ENCODE data around the gene INHBE. TPM values are rescaled to one million over a fixed set of nuclear protein-coding genes. Genes with fewer than 3 reads are reported as not detected.
A peak's percentile ranks its signal among the peaks of the same experiment; 100 is the strongest.

Gene INHBE
- polyA plus RNA-seq, 3 donors = not detected

DNA sequence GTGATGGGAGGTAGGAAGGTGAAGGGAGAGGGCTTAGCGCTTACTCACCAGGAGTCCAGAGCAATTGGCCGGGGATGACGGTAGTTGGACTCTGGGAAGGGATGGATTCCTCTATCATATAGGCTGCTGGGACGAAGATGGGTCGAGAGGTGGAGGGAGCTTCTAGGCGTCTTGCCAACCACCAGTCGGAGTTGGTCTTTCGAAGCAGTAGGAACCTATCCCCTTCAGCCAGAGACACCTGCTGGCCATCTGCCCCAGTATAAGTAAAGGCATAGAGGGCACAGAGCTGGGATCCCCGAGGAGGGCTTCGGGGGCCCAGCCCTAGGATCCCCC is 23.9 kb downstream of the INHBE start:
- Mint-ChIP-seq H3K4me1 (peaks cover 60% of the 10 kb centered on the region), H3K36me3 (peaks cover 20 to 33% of the 10 kb centered on the region in 2 donors), H3K27ac (peak overlapping the region; percentile 86 to 97 (median 96)), H3K27me3 (ENCODE audit: low read depth in 3 of 3) (peaks cover 0 to 2% (median 0%) of the 10 kb centered on the region in 3 donors), H3K4me3 (peak overlapping the region; percentile 97 to 99), H3K9me3 (peaks cover 0 to 1% (median 0%) of the 10 kb centered on the region in 7 donors)
- Histone ChIP-seq H2AFZ (ENCODE audit: insufficient read depth, low read depth, low read length, poor library complexity, severe bottlenecking) (peak overlapping the region; percentile 72), H3K36me3 (replicated peaks in 1 of 2; ENCODE audit: control insufficient read depth in 1 of 2, insufficient read depth in 2 of 2, low read length in 2 of 2) (peaks cover 12 to 17% of the 10 kb centered on the region in 2 donors), H3K9ac (ENCODE audit: insufficient read depth, low read length, poor library complexity, severe bottlenecking) (peak overlapping the region; percentile 83), H3K4me2 (replicated peaks; ENCODE audit: extremely low read depth, low read length, poor library complexity, severe bottlenecking) (peak overlapping the region; percentile 89), H3K27ac (ENCODE audit: low read depth in 1 of 2, low read length in 2 of 2) (peak overlapping the region; percentile 62 to 83), H3K79me2 (ENCODE audit: insufficient read depth, low read length) (peaks cover 65% of the 10 kb centered on the region), H4K20me1 (ENCODE audit: insufficient read depth, low read length) (peaks cover 26% of the 10 kb centered on the region), H3K4me1 (ENCODE audit: control insufficient read depth in 1 of 2, insufficient read depth in 2 of 2, low read length in 2 of 2) (peaks cover 47 to 65% of the 10 kb centered on the region in 2 donors), H3K27me3 (ENCODE audit: control insufficient read depth in 2 of 2, insufficient read depth in 2 of 2, low read length in 2 of 2) (no peaks in the 10 kb centered on the region), H3K9me3 (replicated peaks in 1 of 2; ENCODE audit: control insufficient read depth in 1 of 2, insufficient read depth in 1 of 2, low read length in 2 of 2) (no peaks in the 10 kb centered on the region), H3K4me3 (replicated peaks in 1 of 3; ENCODE audit: low read depth in 2 of 3, low read length in 3 of 3) (peak overlapping the region in 1 of 3 experiments; percentile 100)
- intact Hi-C loops (cut with micrococcal nuclease) = loop anchor here (5.0 to 10.0 kb wide), 4 partner anchors 43 to 146 kb away; partner anchors contain the start of genes DCTN2 (in 2 of the 2), DDIT3 (in 1 of the 2) and MBD6 (in 1 of the 2)
- DNase-seq = no peak
- 84% methylated on average over 5 of the region's 10 CpGs for WGBS (ENCODE audit: insufficient coverage)
- TF ChIP-seq, protein P1, sequence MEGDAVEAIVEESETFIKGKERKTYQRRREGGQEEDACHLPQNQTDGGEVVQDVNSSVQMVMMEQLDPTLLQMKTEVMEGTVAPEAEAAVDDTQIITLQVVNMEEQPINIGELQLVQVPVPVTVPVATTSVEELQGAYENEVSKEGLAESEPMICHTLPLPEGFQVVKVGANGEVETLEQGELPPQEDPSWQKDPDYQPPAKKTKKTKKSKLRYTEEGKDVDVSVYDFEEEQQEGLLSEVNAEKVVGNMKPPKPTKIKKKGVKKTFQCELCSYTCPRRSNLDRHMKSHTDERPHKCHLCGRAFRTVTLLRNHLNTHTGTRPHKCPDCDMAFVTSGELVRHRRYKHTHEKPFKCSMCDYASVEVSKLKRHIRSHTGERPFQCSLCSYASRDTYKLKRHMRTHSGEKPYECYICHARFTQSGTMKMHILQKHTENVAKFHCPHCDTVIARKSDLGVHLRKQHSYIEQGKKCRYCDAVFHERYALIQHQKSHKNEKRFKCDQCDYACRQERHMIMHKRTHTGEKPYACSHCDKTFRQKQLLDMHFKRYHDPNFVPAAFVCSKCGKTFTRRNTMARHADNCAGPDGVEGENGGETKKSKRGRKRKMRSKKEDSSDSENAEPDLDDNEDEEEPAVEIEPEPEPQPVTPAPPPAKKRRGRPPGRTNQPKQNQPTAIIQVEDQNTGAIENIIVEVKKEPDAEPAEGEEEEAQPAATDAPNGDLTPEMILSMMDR (IDR thresholded peaks at IDR 0.05) = no peak

DNA sequence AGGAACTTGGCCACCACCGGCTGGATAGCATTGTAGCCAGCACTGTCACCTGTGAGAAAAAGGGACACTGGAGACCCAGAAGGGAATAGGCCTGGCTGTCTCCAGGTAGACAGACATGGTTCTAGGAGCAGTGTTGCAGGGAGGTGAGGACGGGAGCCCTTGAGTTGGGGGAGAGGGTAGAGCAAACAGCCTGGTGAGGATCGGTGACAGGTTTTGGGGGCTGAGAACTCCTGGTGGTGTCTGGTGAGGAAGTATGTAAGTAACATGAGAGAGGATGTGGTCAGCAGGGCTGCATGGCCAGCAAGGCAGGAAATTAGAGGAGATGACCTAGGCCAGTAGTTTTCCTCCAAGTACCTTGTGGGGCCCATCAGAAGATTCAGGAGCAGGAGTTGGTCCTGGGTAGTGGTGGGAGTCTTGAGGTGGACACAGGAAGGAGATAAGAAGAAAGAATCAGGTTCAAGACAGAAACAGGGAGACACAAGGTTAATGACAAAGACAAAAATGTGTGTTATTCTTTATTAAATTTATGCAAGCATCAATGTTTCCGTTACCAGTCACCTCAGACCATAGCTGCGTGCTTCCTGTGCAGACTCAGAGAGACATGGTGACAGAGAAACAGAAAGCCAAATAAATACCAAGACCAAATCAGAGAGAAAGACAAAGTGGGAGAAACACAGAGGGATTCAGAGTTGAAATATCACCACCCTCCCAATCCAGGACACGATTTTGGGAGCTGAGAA is 24.4 kb downstream of the INHBE start, which contains the start of gene ARHGAP9:
Gene ARHGAP9 (minus strand): TSS at position 491 of the 740 bp plus-strand sequence. CDS start 460 bp downstream, at position 31.
- H3K4me1 ChIP-seq (ENCODE audit: control insufficient read depth in 1 of 2, insufficient read depth in 2 of 2, low read length in 2 of 2) = peaks cover 42 to 60% of the 10 kb centered on the region in 2 donors
- peaks cover 59% of the 10 kb centered on the region for H3K79me2 ChIP-seq (ENCODE audit: insufficient read depth, low read length)
- H3K27ac Mint-ChIP-seq = peak within 1 kb of the TSS; percentile 86 to 97 (median 96)
- no peaks in the 10 kb centered on the region for H3K9me3 Mint-ChIP-seq
- H3K4me3 ChIP-seq (replicated peaks in 1 of 3; ENCODE audit: low read depth in 2 of 3, low read length in 3 of 3) = peak within 1 kb of the TSS in 2 of 3 experiments; percentile 2 to 100
- H4K20me1 ChIP-seq (ENCODE audit: insufficient read depth, low read length) = peaks cover 20% of the 10 kb centered on the region
- H3K27me3 Mint-ChIP-seq (ENCODE audit: low read depth in 3 of 3) = peaks cover 0 to 2% (median 0%) of the 10 kb centered on the region in 3 donors
- WGBS (ENCODE audit: insufficient coverage) = 41% methylated on average over 3 of the region's 6 CpGs
- DNase-seq = peak in 2 of 3 donors; percentile 47
- no peaks in the 10 kb centered on the region for H3K27me3 ChIP-seq (ENCODE audit: control insufficient read depth in 2 of 2, insufficient read depth in 2 of 2, low read length in 2 of 2)
- intact Hi-C loops (cut with micrococcal nuclease) = loop anchor here (5.0 to 10.0 kb wide), 4 partner anchors 43 to 145 kb away; partner anchors contain the start of genes DCTN2 (in 2 of the 2), DDIT3 (in 1 of the 2) and MBD6 (in 1 of the 2)
- peak within 1 kb of the TSS; percentile 97 to 99 for H3K4me3 Mint-ChIP-seq
- TF ChIP-seq, protein P1 (IDR thresholded peaks at IDR 0.05) = no peak
- H3K4me1 Mint-ChIP-seq = peaks cover 55% of the 10 kb centered on the region
- no peaks in the 10 kb centered on the region for H3K9me3 ChIP-seq (replicated peaks in 1 of 2; ENCODE audit: control insufficient read depth in 1 of 2, insufficient read depth in 1 of 2, low read length in 2 of 2)
- peak within 1 kb of the TSS; percentile 83 for H3K9ac ChIP-seq (ENCODE audit: insufficient read depth, low read length, poor library complexity, severe bottlenecking)
- H3K27ac ChIP-seq (ENCODE audit: low read depth in 1 of 2, low read length in 2 of 2) = peak within 1 kb of the TSS; percentile 62 to 83
- H3K4me2 ChIP-seq (replicated peaks; ENCODE audit: extremely low read depth, low read length, poor library complexity, severe bottlenecking) = peak within 1 kb of the TSS; percentile 89
- peak within 1 kb of the TSS; percentile 72 for H2AFZ ChIP-seq (ENCODE audit: insufficient read depth, low read depth, low read length, poor library complexity, severe bottlenecking)
- H3K36me3 ChIP-seq (replicated peaks in 1 of 2; ENCODE audit: control insufficient read depth in 1 of 2, insufficient read depth in 2 of 2, low read length in 2 of 2) = peaks cover 7 to 12% of the 10 kb centered on the region in 2 donors
- H3K36me3 Mint-ChIP-seq = peaks cover 14 to 28% of the 10 kb centered on the region in 2 donors
